Daoy (cell line): ENCODE measurements around the gene TESMIN. TPM values are rescaled to one million over a fixed set of nuclear protein-coding genes. Genes with fewer than 3 reads are reported as not detected.

ENCODE experiments used
- DNase-seq: peaks from one replicate; pipeline ENCODE4 v3.0.0-alpha.2; 2015; ENCODE audit warnings: low read depth
- total RNA-seq: library from RNA; depleted of rRNA; stranded (reverse); fragments of >200 nt; shearing (Covaris generic); gene quantifications from 2 replicates; pipeline ENCODE4 v1.2.3, GENCODE V29; 2014

TESMIN gene
- total RNA-seq, 1 experiment from 2014 or later = 1.2 TPM

DNA sequence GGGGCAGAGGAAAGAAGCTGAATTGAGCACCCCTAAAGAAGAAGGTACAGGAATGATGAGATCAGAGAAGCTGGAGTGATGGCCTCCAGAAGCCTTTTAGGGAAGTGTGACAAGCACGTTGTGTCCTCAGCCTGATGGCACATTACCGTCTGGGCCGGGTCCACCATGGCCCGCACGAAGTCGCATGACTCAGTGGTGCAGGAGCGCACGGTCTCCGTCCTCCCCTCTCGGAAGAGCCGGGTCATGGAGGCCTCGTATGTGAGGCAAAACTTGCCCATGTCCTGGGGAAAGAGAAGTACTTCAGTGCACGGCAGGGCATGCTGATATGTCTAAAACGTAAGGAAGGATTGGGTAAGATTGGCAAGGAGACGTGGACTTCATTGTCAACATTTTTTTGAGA lies 11.2 kb upstream of the TESMIN start:
- DNase-seq = no peak

- DNase-seq = no peak
These were observed 10.5 kb upstream of the TESMIN start for GRCh38 chr11:68761801-68762200.

GRCh38 chr11:68759991-68760390 lies 8.7 kb upstream of the TESMIN start:
- DNase-seq = no peak

- DNase-seq = no peak
These were observed 6.4 kb upstream of the TESMIN start for GRCh38 chr11:68757711-68758110.

- DNase-seq = peak; percentile 14
These were observed 4.9 kb upstream of the TESMIN start for GRCh38 chr11:68756171-68756766.

GRCh38 chr11:68753300-68753699 lies 2.0 kb upstream of the TESMIN start:
- DNase-seq = no peak

- no peak for DNase-seq
These were observed 355 bp downstream of the TESMIN start for GRCh38 chr11:68751004-68751325.

GRCh38 chr11:68750195-68751003 lies 921 bp downstream of the TESMIN start:
- DNase-seq = no peak

DNA sequence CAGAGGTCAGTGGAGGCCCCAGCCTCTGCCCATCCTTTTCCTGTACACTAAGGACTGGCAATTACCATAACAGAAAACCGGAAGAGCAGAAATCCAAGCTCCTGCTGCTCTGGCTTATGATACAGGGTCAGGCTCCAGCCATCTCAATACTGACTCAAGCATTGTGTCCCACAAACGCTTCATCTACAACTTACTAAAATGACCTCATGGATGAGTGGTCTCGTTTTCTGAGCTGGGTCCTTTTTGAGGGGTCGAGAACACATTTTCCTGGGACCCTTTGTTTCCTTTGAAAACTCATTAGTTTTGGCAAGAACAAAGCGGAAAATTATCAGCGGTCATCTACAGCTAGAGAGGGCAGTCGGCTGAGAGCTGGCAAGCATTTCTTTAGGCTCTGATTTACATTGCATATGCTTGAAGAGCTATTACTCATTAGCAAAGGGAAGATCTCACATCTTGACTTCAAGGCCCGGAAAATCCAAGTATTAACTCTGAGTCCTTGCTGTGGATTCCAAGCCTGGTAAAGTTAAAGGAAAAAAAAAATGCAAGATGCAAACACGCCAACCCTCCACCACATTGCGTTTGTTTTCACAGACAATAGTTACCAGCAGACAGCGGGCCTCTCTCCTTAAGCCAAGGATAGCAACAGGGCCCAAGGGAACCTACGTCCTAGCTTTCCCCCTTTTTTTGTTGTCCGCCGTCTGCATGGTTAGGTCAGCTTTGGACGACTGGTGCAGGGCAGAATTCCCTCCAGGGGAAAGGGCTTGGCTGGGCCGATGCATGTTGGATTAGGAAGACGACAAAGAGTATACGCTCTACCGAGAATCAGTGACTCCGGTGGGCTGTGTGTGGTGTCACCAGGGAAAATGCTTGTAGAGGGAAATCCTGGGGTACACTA lies 1.8 kb downstream of the TESMIN start:
- no peak for DNase-seq

DNA sequence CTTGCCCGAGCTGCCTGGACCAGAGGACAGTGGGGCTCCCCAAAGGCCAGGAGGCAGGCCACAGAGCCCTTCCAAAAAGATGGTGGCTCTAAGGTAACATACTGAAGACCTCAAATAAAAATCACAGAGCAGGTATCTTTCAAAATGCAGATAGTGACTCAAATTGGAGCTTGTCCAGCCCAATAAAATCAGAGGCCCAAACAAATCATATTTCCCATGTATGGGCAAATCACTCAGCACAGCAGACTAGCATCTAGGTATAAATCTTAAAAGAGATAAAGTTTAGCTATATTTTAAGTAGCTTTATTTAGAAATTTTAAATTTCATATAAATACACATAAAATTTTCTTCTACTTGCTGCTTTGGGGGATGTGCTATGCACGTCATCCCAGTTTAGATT lies 3.3 kb downstream of the TESMIN start:
- no peak for DNase-seq

GRCh38 chr11:68743539-68743938 lies 7.8 kb downstream of the TESMIN start:
- no peak for DNase-seq

GRCh38 chr11:68741463-68741862 lies 9.9 kb downstream of the TESMIN start:
- peak; percentile 41 for DNase-seq

DNA sequence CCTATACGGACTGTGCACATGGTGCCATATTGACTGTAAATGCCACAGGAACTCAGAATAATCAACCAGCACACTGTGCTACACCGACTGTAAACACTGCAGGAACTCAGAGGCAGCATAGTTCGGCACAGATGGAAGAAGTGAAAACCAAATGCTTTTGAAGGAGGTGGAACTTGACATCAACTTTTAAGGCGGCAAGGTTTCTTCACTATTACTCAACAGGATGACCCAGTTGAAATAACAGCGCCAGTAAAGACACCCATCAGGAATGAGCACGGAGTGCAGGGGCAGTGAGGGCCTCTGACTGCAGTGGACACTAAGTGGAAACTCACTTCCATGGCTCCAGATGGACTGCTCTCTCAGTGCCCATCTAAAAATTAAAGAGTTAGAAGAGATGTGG lies 15.7 kb downstream of the TESMIN start:
- no peak for DNase-seq

DNA sequence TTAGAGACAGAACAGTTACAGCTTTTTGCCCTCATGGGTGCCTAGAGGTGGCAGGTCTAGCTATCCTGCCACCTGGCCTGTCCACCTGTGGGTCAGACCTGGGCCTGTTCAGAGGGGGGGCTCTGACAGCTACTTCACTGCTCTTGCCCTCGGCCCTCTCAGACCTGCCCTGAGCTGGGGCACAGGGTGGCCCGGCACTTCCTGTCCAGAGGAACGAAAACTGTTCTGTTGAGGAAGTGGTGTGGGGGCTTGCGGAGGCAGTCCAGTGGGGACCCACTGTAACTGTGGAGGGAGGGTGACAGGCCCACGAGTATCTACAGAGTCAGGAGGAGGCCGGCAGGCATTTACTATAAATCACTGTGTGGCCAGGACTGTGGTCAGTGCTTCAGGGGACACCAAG lies 16.2 kb downstream of the TESMIN start:
- no peak for DNase-seq

GRCh38 chr11:68734111-68734510 lies 17.2 kb downstream of the TESMIN start:
- no peak for DNase-seq

DNA sequence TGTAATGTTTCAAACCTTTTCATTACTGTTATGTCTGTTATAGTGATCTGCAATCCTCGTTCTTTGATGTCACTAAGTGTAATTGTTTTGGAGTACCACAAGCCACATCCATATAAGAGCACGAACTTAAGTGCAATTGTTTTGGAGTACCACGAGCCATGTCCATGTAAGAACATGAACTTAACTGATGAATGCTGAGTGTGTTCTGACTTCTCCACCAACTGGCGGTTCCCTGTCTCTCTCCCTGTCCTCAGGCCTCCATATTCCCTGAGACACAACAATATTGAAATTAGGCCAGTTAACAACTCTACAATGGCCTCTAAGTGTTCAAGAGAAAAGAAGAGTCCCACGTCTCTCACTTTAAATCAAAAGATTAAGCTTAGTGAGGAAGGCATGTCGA lies 23.5 kb downstream of the TESMIN start:
- DNase-seq = no peak

DNA sequence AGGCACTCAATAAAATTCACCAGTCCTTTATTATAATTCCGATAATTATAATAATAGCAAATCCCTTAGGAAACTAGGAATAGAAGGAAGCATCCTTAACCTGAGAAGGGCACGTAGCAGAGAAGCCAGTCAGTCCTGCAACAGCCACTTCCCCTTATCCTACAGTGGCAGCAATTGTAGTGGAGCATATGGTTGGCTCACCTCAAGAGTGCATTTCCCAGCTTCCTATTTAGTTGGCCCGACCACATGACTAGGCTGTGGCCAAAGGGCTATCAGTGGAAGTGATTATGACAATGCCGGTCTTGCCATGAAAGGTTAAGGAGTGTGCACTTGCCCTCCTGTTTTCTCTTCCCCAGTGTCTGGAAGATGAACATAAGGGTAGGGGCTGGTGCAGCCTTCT lies 27.0 kb downstream of the TESMIN start:
- no peak for DNase-seq

- no peak for DNase-seq
These were observed 29.2 kb downstream of the TESMIN start for GRCh38 chr11:68722143-68722542.

- no peak for DNase-seq
These were observed 30.2 kb downstream of the TESMIN start for GRCh38 chr11:68721075-68721474.

GRCh38 chr11:68715456-68716122 lies 35.7 kb downstream of the TESMIN start:
- DNase-seq = no peak

DNA sequence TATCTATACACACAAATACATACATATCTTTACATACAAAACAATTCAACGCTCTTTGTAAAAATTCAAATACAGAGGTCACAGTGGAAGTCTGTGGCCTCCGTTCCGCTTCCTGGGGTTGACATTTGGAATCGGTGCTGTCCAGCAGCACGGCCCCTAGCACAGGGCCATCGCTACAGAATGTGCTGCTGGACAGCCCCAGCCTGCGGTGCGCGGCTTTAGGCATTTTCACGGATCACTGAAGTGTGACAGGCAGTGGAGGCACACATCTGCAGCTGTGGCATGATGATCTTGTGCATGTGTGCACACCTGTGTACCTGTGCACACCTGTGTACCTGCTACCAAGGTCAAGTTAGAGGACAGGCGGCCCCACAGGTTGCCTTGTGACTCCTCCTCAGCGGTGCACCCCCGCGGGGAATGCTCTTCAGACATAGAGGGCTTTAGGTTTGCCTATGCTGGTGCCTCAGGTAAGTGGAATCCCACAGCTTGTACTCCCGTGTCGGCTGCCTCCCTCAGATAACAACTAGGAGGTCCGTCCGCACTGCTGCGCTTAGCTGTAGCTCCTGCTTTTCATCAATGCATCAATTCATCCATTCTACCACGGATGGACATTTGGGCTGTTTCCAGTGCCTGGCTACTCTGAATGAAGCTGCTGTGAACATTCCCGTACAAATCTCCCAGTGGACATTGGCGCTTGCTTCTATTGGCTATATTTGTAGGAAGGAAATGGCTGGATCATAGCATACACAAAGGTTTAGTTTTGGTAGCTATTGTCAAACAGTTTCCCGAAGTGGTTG lies 37.1 kb downstream of the TESMIN start:
- DNase-seq = no peak
